Breast epithelium (tissue), 4 donors: ENCODE measurements around the gene MBP. TPM values are rescaled to one million over a fixed set of nuclear protein-coding genes. Genes with fewer than 3 reads are reported as not detected.

Experiments
- DNase-seq, 2 donors: peaks; one replicate each; pipeline ENCODE4 v3.0.0-alpha.2; 2019; ENCODE audit warnings: low spot score in 2 of 2
- H3K27ac ChIP-seq, 2 donors: fragments of 200-600 bp; sonication (generic) in 1 of 2; one replicate each; pipeline ENCODE4 v1.5.1; 2016 to 2019; ENCODE audit warnings: mild to moderate bottlenecking in 1 of 2
- H3K27me3 ChIP-seq, 2 donors: fragments of 200-600 bp; sonication (generic) in 1 of 2; one replicate each; pipeline versions ENCODE4 v1.5.1 to v1.6.0; 2017 to 2019; ENCODE audit warnings: control low read depth in 1 of 2, mild to moderate bottlenecking in 1 of 2
- H3K36me3 ChIP-seq: fragments of 200-600 bp; one replicate; pipeline ENCODE4 v1.5.1; 2019
- H3K4me1 ChIP-seq, 2 donors: fragments of 200-600 bp; sonication (generic); one replicate each; pipeline ENCODE4 v1.5.1; 2016 to 2019; ENCODE audit warnings: control low read depth in 1 of 2
- H3K4me3 ChIP-seq, 3 donors: fragments of 200-600 bp; sonication (generic); 1 replicate in 2 of 3; 2 replicates in 1 of 3; pipeline ENCODE4 v1.5.1; 2016 to 2019; ENCODE audit warnings: mild to moderate bottlenecking in 3 of 3, moderate library complexity in 2 of 3
- H3K9me3 ChIP-seq, 2 donors: fragments of 200-600 bp; sonication (generic) in 1 of 2; one replicate each; pipeline ENCODE4 v1.5.1; 2016 to 2019; ENCODE audit warnings: control low read depth in 1 of 2
- CTCF ChIP-seq, 3 donors: fragments of 450-650 bp; IDR thresholded peaks; one replicate each; pipeline ENCODE4 v1.5.1; 2016 to 2017; ENCODE audit warnings: antibody characterized with exemption in 3 of 3, mild to moderate bottlenecking in 3 of 3, moderate library complexity in 3 of 3
- POLR2A ChIP-seq: fragments of 450-650 bp; IDR thresholded peaks from one replicate; pipeline ENCODE4 v1.6.1; 2016; ENCODE audit warnings: antibody characterized with exemption, mild to moderate bottlenecking, moderate library complexity
- POLR2AphosphoS5 ChIP-seq, 3 donors: sonication (generic); formaldehyde crosslinking; IDR thresholded peaks; one replicate each; pipeline ENCODE4 v1.6.1; 2017; ENCODE audit warnings: antibody characterized with exemption in 3 of 3
- intact Hi-C: fragments of 100-400 bp; cut with DNase I; formaldehyde crosslinking; loops from one replicate; pipeline ENCODE4 v1.15.1; 2023; ENCODE audit warnings: low total_unique reads
- total RNA-seq, 3 donors: library from RNA; depleted of rRNA; stranded (reverse); fragments of >200 nt; gene quantifications; one replicate each; pipeline ENCODE4 v1.1.0, GENCODE V29; 2016

Gene MBP
- total RNA-seq, 3 donors from 2014 or later = 27.2 to 46.2 (median 32.4) TPM

GRCh38 chr18:77098538-77099174 is 33.9 kb downstream of the MBP start:
- Histone ChIP-seq H3K27me3 (no peaks in the 10 kb centered on the region), H3K4me1 (peaks cover 0 to 9% of the 10 kb centered on the region in 2 donors), H3K4me3 (peak overlapping the region in 1 of 3 donors; percentile 35), H3K27ac (peak overlapping the region; percentile 30 to 52), H3K36me3 (no peaks in the 10 kb centered on the region), H3K9me3 (no peaks in the 10 kb centered on the region)
- no peak for DNase-seq
- intact Hi-C loops = no loop called here
- TF ChIP-seq POLR2AphosphoS5 (IDR thresholded peaks at IDR 0.05) (no peak), POLR2A (no peak), CTCF (IDR thresholded peaks at IDR 0.05) (no peak)

GRCh38 chr18:77098029-77098428 is 34.6 kb downstream of the MBP start:
- DNase-seq = no peak
- H3K4me3 ChIP-seq = no peak overlapping the region
- no peaks in the 10 kb centered on the region for H3K27me3 ChIP-seq
- peak overlapping the region in 1 of 2 donors; percentile 52 for H3K27ac ChIP-seq
- TF ChIP-seq POLR2A = no peak
- TF ChIP-seq CTCF (IDR thresholded peaks at IDR 0.05) = no peak
- no peak for TF ChIP-seq POLR2AphosphoS5 (IDR thresholded peaks at IDR 0.05)
- intact Hi-C loops = no loop called here
- H3K4me1 ChIP-seq = peaks cover 0 to 9% of the 10 kb centered on the region in 2 donors
- H3K9me3 ChIP-seq = no peaks in the 10 kb centered on the region
- H3K36me3 ChIP-seq = no peaks in the 10 kb centered on the region

- no peak overlapping the region for H3K4me3 ChIP-seq
- no peaks in the 10 kb centered on the region for H3K36me3 ChIP-seq
- H3K4me1 ChIP-seq = peaks cover 0 to 9% of the 10 kb centered on the region in 2 donors
- intact Hi-C loops = no loop called here
- H3K27me3 ChIP-seq = no peaks in the 10 kb centered on the region
- DNase-seq = no peak
- no peaks in the 10 kb centered on the region for H3K9me3 ChIP-seq
- peak overlapping the region in 1 of 2 donors; percentile 22 for H3K27ac ChIP-seq
- TF ChIP-seq CTCF (IDR thresholded peaks at IDR 0.05) (no peak), POLR2A (no peak), POLR2AphosphoS5 (IDR thresholded peaks at IDR 0.05) (no peak)
Measured at GRCh38 chr18:77096936-77097886, 35.4 kb downstream of the MBP start.

GRCh38 chr18:77095391-77096371 is 36.9 kb downstream of the MBP start:
- intact Hi-C loops = no loop called here
- H3K9me3 ChIP-seq = no peaks in the 10 kb centered on the region
- no peak overlapping the region for H3K4me3 ChIP-seq
- H3K27me3 ChIP-seq = no peaks in the 10 kb centered on the region
- H3K27ac ChIP-seq = no peak overlapping the region
- H3K36me3 ChIP-seq = no peaks in the 10 kb centered on the region
- H3K4me1 ChIP-seq = peaks cover 0 to 3% of the 10 kb centered on the region in 2 donors
- TF ChIP-seq POLR2A (no peak), CTCF (IDR thresholded peaks at IDR 0.05) (no peak), POLR2AphosphoS5 (IDR thresholded peaks at IDR 0.05) (no peak)
- DNase-seq = no peak
